Ramos (cell line): ENCODE results near the gene FOXN3.

ENCODE experiments used
- in situ Hi-C: fragments of 300-500 bp; cut with MboI; formaldehyde crosslinking; loops from one replicate; pipeline ENCODE4 v1.14.3; 2022; ENCODE audit warnings: low sequenced_read_pairs; ENCODE audit not compliant: unreplicated experiment

Gene FOXN3

GRCh38 chr14:89435492-89435891 is 18.5 kb upstream of the FOXN3 start:
- in situ Hi-C loops: no loop called here

DNA sequence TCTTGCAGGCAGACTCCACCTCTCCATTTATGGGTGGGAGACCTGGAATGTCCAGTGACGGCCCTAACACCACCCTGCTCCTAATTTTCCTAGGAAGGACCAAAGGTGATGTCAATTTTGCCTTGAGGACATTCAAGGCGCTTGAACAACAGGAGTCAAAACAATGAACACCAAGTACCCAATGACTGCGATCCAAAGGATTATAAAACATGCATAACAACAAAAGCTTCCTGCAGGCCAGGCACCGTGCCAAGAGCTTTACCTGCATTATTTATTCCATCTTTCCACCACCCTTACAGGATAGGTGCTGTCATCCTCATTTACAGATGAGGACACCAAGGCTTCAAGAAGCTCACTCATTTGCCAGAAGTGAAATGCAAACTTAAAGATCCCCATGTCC is 15.2 kb upstream of the FOXN3 start:
- in situ Hi-C loops: no loop called here

GRCh38 chr14:89430391-89431236 is 13.6 kb upstream of the FOXN3 start:
- in situ Hi-C loops: no loop called here

GRCh38 chr14:89429199-89430181 is 12.5 kb upstream of the FOXN3 start:
- in situ Hi-C loops: no loop called here

GRCh38 chr14:89428546-89429198 is 11.6 kb upstream of the FOXN3 start:
- in situ Hi-C loops: no loop called here

- in situ Hi-C loops: no loop called here
These were observed 11.1 kb upstream of the FOXN3 start for GRCh38 chr14:89428173-89428523.

DNA sequence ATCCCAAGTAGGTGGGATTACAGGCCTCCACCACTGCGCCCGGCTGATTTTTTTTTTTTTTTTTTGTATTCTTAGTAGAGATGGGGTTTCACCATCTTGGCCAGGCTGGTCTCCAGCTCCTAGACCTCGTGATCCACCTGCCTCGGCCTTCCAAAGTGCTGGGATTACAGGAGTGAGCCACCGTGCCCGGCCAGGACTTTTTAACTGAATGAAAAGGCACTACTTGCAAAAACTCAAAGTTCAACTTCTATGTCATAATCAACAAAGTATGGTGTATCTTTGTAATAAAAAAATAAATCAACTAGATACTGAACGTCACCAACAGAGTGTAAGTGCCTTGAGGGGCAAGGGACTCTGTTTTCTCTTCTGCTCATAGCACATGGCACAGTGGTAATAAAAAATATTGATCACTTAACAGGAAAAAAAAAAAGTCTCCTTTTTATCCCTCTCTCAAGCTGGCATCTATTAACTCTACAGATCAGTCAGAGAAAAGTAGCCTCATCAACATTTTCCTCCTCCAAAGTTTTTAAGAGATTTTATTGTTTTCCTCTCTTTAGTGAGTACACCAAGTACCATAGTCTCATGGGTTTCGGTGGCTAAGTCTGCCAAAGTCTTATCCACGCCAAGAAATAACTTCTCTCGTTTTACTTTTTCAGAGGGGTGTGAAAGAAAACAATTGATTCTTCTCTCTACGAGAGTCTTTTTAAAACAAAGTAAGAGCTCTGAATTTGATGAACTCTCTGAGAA is 10.6 kb upstream of the FOXN3 start:
- in situ Hi-C loops: no loop called here

- in situ Hi-C loops: no loop called here
These were observed 8.9 kb upstream of the FOXN3 start for GRCh38 chr14:89425931-89426330.

DNA sequence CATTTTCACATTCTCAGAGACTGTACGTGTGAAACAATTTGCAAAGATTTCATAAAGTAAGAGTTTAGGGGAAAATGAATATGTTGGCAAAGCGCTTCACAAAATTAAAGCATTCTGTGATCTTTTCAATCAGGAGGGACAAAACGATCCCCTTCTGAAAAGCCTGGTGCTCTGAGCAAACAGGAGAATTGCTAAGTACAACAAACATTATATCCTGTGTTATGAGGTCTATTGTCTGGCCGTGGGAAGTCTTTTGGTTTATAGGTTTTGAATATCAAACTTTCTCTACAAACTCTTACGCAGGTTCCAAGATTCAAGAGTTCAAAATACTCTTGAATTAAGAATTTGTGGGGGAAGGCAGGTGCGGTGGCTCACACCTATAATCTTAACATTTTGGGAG is 7.2 kb upstream of the FOXN3 start:
- in situ Hi-C loops: loop anchor here (25.0 kb wide), 1 partner anchor 387 kb away; no protein-coding TSS in a partner anchor

- in situ Hi-C loops: loop anchor here (25.0 kb wide), 1 partner anchor 386 kb away; no protein-coding TSS in a partner anchor
These were observed 5.9 kb upstream of the FOXN3 start for GRCh38 chr14:89422952-89423345.

GRCh38 chr14:89422181-89422951 is 5.3 kb upstream of the FOXN3 start:
- in situ Hi-C loops: loop anchor here (25.0 kb wide), 1 partner anchor 385 kb away; no protein-coding TSS in a partner anchor

DNA sequence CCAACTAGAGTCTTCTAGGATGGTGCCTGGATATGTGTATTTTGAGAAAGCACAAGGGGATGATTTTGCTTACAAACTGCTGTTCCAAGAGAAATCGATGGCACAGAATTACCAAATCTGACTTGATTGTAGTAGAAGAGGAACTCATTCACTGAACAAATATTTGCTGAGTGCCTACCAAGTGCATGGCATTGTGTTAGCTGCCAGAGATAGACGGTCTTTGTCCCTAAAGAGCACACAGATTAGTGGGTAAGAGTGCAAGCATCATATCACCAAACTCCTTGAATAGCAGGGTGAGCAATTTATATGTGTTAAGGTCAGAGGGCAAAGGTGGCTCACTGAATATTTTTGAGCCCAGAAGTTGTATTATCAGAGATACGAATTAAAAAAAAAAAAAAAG is 3.5 kb upstream of the FOXN3 start:
- in situ Hi-C loops: loop anchor here (25.0 kb wide), 1 partner anchor 383 kb away; no protein-coding TSS in a partner anchor

DNA sequence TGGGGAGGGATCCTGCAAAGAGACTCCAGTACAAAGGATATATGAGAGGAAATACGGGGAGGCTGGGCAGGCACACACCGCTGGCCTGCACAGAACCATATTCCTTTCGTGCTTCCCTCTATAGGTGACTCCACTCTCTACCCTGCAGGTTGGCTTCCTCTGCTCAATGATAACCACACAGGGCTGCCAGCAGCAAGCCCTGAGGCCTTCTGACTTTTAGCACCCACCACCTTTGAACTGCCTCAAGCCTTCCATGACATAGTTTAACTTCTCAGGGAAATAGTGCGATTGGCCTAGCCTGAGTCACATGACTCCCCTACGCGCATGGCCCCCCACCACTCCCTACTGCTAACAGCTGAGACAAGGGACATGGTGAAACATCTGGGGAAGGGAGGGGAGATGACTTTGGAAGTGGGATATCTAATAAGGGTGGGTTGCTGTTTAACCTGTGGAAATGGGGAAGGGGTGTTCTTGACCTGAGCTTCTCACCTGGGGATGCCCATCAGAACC is 3.0 kb upstream of the FOXN3 start:
- in situ Hi-C loops: loop anchor here (25.0 kb wide), 1 partner anchor 383 kb away; no protein-coding TSS in a partner anchor

- in situ Hi-C loops: loop anchor here (25.0 kb wide), 1 partner anchor 382 kb away; no protein-coding TSS in a partner anchor
These were observed 1.9 kb upstream of the FOXN3 start for GRCh38 chr14:89418976-89419375.

- in situ Hi-C loops: loop anchor here (25.0 kb wide), 1 partner anchor 381 kb away; no protein-coding TSS in a partner anchor
These were observed 1.4 kb upstream of the FOXN3 start for GRCh38 chr14:89418452-89418851.

DNA sequence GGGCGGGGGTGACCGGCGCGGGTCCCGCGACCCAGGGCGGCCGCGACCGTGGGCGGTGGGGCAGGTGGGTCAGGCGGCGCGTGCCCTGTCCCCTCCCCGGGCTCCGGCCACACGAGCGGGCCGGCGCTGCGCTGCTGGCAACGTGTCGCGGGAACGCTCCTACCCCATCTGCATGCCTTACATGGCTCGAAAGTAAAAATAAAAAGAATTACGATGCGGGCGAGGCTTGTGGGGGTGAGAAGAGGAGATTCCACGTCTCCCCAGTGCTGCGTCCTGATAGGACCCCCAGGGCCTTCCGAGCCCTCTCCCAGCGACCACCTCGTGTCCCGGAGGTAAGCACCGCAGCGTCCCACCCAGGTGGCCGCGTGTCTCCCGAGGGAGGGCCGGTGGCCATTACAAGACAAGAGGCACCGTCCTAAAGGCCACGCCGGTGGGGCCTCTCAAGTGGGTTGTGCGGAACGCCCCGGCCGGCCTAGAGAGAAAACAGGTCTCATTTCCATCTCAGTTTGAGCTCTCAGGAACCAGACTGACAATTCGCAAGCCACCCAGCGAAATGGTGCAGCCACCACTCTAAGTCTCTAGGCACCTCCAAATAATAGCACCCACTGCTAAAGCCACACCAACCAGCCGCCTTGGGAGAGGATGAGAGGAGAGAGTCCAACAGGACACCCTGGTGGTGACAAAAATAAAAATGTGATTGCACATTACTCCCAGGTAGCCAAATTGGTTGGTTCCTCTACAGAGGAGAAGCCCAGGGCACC is 612 bp upstream of the FOXN3 start:
- in situ Hi-C loops: loop anchor here (25.0 kb wide), 1 partner anchor 380 kb away; no protein-coding TSS in a partner anchor
